Endothelial cell of coronary artery (primary cell): ENCODE measurements around the gene TNFRSF13B. TPM values are rescaled to one million over a fixed set of nuclear protein-coding genes. Genes with fewer than 3 reads are reported as not detected.

ENCODE experiments used
- total RNA-seq: library from RNA; depleted of rRNA; stranded (reverse); fragments of >200 nt; gene quantifications from 2 replicates; pipeline ENCODE4 v1.2.3, GENCODE V29; 2014

Gene TNFRSF13B
- not detected in 2 replicates for total RNA-seq

DNA sequence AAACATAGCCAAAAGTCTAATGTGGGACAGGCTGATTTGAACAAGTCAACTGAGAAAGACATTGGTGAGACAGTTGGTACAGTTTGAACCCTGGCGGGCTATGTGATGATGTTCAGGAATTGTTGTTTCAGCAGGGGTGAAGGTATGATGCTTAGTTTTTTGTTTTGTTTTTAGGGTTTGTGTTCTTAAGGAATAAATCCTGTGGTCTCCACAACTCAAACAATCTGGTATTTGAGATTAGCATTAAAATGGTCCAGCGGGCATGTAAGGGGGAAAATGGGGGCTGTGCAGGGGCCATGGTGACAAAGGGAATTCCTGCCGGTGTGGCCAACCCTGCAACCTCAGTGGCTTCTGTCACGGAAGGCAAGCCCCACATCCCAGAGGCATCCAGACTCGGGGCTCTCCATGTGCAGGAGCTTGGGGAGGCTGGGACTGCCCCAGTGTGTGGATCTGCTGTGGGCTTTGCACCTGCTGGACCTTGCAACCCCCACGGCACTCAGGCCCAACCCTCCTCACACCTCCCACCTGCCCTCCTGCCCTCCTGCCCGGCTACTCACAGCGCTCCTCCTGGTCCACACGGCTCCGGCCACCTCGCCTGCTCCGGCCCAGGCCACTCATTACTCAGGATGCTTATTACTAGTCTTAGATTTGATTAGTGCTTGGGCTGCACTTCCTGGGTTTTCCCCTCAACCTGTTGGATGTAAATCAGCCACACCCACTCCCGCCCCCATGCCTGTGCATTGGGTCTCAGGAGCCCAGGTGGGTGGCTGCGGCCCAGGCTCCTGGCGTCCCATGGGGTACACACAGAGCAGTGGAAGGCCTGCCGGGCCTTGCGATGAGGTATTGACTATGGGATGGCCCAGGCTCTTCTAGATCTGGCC, at the start of gene TNFRSF13B:
Gene TNFRSF13B, minus strand, starts transcription at position 661 of the 881 bp plus-strand sequence. Its CDS starts 43 bp downstream, at position 618.

Other genes with a start within 250 kb of the TNFRSF13B start
- gene MPRIP, start 70.3 kb upstream of the TNFRSF13B start, total RNA-seq = 95.6 and 137 TPM in 2 replicates
- gene PLD6, start 234.2 kb upstream of the TNFRSF13B start, total RNA-seq = 0.66 and 1.3 TPM in 2 replicates